ENCODE results near the gene TMEM106B. TPM values are rescaled to one million over a fixed set of nuclear protein-coding genes. Genes with fewer than 3 reads are reported as not detected.

Gene TMEM106B
- total RNA-seq, 2 donors from 2014 or later: 42.8 to 46.5 TPM

DNA sequence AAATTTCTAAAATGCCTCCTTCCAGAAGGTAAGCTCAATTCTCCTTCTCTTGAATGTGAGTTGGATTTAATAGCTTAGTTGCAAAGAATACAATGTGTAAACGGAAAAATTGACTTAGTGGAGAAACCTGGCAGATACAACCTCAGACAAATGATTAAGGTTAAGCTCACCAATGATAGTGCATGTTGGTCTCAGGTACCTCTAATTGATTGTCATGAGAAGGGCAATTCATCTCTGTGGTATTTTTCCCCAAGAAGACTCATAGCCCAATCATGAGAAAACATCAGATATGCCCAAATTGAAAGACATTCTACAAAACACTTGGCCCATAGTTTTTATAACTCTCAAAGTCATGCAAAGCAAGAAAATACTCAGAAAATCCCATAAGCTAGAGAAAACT is 36.2 kb upstream of the TMEM106B start:
- Histone ChIP-seq H3K4me1 (no peaks in the 10 kb centered on the region), H3K27me3 (no peaks in the 10 kb centered on the region), H3K36me3 (replicated peaks in 1 of 2; ENCODE audit: insufficient read depth in 1 of 2, low read depth in 2 of 2) (no peaks in the 10 kb centered on the region), H3K27ac (no peak overlapping the region), H3K4me3 (no peak overlapping the region), H3K9me3 (no peaks in the 10 kb centered on the region)
- no peak for ATAC-seq
- TF ChIP-seq POLR2A (IDR thresholded peaks at IDR 0.05): no peak
- TF ChIP-seq, protein P1, sequence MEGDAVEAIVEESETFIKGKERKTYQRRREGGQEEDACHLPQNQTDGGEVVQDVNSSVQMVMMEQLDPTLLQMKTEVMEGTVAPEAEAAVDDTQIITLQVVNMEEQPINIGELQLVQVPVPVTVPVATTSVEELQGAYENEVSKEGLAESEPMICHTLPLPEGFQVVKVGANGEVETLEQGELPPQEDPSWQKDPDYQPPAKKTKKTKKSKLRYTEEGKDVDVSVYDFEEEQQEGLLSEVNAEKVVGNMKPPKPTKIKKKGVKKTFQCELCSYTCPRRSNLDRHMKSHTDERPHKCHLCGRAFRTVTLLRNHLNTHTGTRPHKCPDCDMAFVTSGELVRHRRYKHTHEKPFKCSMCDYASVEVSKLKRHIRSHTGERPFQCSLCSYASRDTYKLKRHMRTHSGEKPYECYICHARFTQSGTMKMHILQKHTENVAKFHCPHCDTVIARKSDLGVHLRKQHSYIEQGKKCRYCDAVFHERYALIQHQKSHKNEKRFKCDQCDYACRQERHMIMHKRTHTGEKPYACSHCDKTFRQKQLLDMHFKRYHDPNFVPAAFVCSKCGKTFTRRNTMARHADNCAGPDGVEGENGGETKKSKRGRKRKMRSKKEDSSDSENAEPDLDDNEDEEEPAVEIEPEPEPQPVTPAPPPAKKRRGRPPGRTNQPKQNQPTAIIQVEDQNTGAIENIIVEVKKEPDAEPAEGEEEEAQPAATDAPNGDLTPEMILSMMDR (IDR thresholded peaks at IDR 0.05): no peak
- no peak for DNase-seq
- 73% methylated on average over 1 of the region's 1 CpG for WGBS, 2 donors
- intact Hi-C loops (cut with DNase I): no loop called here

DNA sequence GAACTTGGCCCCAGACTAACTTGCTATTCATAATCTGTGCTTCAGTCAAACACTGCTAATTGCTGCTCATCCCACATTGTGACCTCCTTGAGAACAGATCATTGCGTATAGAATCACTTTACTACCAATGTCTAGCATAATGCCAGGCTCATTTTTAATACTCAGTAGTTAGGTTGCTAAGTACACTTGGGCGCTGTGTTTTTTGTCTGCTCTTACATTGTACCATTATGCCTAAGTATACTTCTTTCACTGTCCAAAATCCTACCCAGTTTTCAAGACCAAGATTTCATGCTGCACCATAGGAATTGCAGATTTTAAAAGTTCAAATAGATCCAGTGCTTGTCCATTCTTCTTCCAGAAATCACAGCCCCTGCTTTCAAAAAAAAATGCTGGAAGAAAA is 32.8 kb upstream of the TMEM106B start:
- DNase-seq (no peak), ATAC-seq (no peak)
- Histone ChIP-seq H3K4me1 (no peaks in the 10 kb centered on the region), H3K36me3 (replicated peaks in 1 of 2; ENCODE audit: insufficient read depth in 1 of 2, low read depth in 2 of 2) (no peaks in the 10 kb centered on the region), H3K27ac (no peak overlapping the region), H3K27me3 (no peaks in the 10 kb centered on the region), H3K4me3 (no peak overlapping the region), H3K9me3 (no peaks in the 10 kb centered on the region)
- intact Hi-C loops (cut with DNase I): no loop called here
- TF ChIP-seq POLR2A (IDR thresholded peaks at IDR 0.05): no peak
- TF ChIP-seq, protein P1 (IDR thresholded peaks at IDR 0.05): no peak
- 67 to 72% methylated on average over 2 of the region's 2 CpGs for WGBS, 2 donors

DNA sequence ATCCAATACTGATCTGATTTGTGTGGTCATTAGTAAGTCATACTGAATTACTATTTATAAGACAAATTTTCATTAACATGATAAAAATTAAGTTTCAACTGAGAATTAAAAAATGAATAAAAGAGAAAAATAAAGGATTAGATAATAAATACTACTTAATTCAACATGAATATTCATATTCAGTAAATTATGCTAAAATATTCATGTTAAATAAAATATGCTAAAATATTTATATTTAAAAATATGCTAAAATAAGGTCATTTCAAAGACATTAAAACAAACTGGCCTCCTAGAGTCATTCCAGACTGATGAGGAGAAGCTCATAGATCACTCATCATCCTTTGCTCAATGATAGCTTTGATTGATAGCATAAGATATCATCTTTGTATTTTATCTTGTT is 16.7 kb upstream of the TMEM106B start:
- TF ChIP-seq, protein P1 (IDR thresholded peaks at IDR 0.05): no peak
- no peak for TF ChIP-seq POLR2A (IDR thresholded peaks at IDR 0.05)
- intact Hi-C loops (cut with DNase I): no loop called here
- no peak for DNase-seq
- Histone ChIP-seq H3K4me1 (no peaks in the 10 kb centered on the region), H3K9me3 (no peaks in the 10 kb centered on the region), H3K27me3 (no peaks in the 10 kb centered on the region), H3K4me3 (no peak overlapping the region), H3K27ac (no peak overlapping the region), H3K36me3 (replicated peaks in 1 of 2; ENCODE audit: insufficient read depth in 1 of 2, low read depth in 2 of 2) (no peaks in the 10 kb centered on the region)
- no peak for ATAC-seq

DNA sequence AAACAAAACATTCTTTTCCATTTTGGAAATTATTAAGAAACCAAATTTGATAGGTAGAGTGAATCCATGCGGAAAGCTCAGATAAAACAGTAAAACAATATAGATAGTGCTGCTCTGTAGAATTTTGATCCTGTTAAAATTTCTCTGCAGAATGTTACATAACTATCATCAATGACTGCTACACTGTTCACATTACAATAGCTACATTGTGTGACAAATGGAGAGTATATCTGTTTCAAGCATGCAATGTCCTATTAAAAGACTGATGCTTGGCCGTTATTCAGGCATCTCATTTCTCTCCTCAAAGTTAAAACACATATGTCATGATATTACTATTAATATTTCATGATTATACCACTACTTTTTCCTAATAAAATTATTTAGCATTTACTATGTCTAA is 14.7 kb upstream of the TMEM106B start:
- no peak overlapping the region for H3K27ac ChIP-seq
- no peaks in the 10 kb centered on the region for H3K9me3 ChIP-seq
- no peaks in the 10 kb centered on the region for H3K4me1 ChIP-seq
- H3K4me3 ChIP-seq: no peak overlapping the region
- no peaks in the 10 kb centered on the region for H3K27me3 ChIP-seq
- DNase-seq (no peak), ATAC-seq (no peak)
- TF ChIP-seq, protein P1 (IDR thresholded peaks at IDR 0.05): no peak
- TF ChIP-seq POLR2A (IDR thresholded peaks at IDR 0.05): no peak
- 73 to 79% methylated on average over 2 of the region's 2 CpGs for WGBS, 2 donors
- intact Hi-C loops (cut with DNase I): no loop called here
- no peaks in the 10 kb centered on the region for H3K36me3 ChIP-seq (replicated peaks in 1 of 2; ENCODE audit: insufficient read depth in 1 of 2, low read depth in 2 of 2)

DNA sequence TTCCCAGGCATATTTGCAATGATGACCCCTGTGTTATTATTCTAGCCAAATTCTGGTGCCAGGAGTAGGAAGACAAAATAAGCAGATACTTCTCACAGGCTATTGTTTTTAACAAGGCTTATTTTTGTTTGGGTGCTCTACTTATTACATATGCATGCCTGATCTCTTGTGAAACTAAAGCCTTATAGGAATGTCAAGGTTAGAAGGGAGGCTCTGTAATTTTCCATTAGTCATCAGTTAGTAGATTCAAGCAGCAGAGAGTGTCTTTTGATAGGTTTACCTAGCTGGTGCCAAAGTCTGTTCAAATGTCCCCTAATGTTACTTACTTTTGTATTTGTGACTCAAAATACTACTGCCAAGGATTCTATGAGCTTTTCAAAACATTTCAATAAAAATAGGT is 11.7 kb upstream of the TMEM106B start:
- intact Hi-C loops (cut with DNase I): no loop called here
- ATAC-seq (no peak), DNase-seq (no peak)

More for the DNA sequence above, 11.7 kb upstream of the TMEM106B start:
- H3K4me1 ChIP-seq: no peaks in the 10 kb centered on the region
- H3K4me3 ChIP-seq: no peak overlapping the region
- H3K27ac ChIP-seq: no peak overlapping the region
- TF ChIP-seq, protein P1 (IDR thresholded peaks at IDR 0.05): no peak
- TF ChIP-seq POLR2A (IDR thresholded peaks at IDR 0.05): no peak
- H3K9me3 ChIP-seq: no peaks in the 10 kb centered on the region
- no peaks in the 10 kb centered on the region for H3K27me3 ChIP-seq
- no peaks in the 10 kb centered on the region for H3K36me3 ChIP-seq (replicated peaks in 1 of 2; ENCODE audit: insufficient read depth in 1 of 2, low read depth in 2 of 2)

Measured in body of pancreas (tissue), 4 donors.